WTC11 (cell line): Measurements from ENCODE around the gene MAMDC2. TPM values are rescaled to one million over a fixed set of nuclear protein-coding genes. Genes with fewer than 3 reads are reported as not detected.

Source experiments
- ATAC-seq: fragments of 200-7000 bp; cut with Tn5 transposase; 2 replicates; pipeline ENCODE4 v1.10.0; 2021; ENCODE audit warnings: mild to moderate bottlenecking, moderate library complexity
- CTCF ChIA-PET: fragments of 300-600 bp; sonication (Branson Sonifier 250); formaldehyde crosslinking; loops from one replicate; lab custom pipeline; 2021; ENCODE audit warnings: antibody characterized with exemption; lab: Charles Lee
- POLR2A ChIA-PET: fragments of 350-600 bp; sonication (Branson Sonifier 250); formaldehyde crosslinking; loops from one replicate; lab custom pipeline; 2021; ENCODE audit warnings: antibody characterized with exemption; lab: Charles Lee
- DNase-seq: peaks from one replicate; pipeline ENCODE4 v3.0.0; 2021; ENCODE audit warnings: low spot score
- H3K27ac Mint-ChIP-seq: 2 replicates; pipeline ENCODE4 v1.8.0; 2021; ENCODE audit warnings: mixed read lengths
- H3K27me3 Mint-ChIP-seq: 2 replicates; pipeline ENCODE4 v1.8.0; 2021; ENCODE audit warnings: low read depth, mild to moderate bottlenecking, moderate library complexity, mixed read lengths
- H3K36me3 Mint-ChIP-seq: 2 replicates; pipeline ENCODE4 v1.8.0; 2021; ENCODE audit warnings: mixed read lengths
- H3K4me1 Mint-ChIP-seq: 2 replicates; pipeline ENCODE4 v1.8.0; 2022; ENCODE audit warnings: mixed read lengths
- H3K4me3 Mint-ChIP-seq: 2 replicates; pipeline ENCODE4 v1.8.0; 2021; ENCODE audit warnings: mild to moderate bottlenecking, moderate library complexity, mixed read lengths
- H3K9me3 Mint-ChIP-seq: 2 replicates; pipeline ENCODE4 v1.8.0; 2021; ENCODE audit warnings: mixed read lengths
- CREM ChIP-seq: sonication (generic); formaldehyde crosslinking; IDR thresholded peaks from 2 replicates; pipeline ENCODE4 v1.8.1; 2022; ENCODE audit warnings: mild to moderate bottlenecking, missing genetic modification reagents, moderate library complexity
- ETV6 ChIP-seq: sonication (generic); formaldehyde crosslinking; IDR thresholded peaks from 2 replicates; pipeline ENCODE4 v1.8.1; 2022; ENCODE audit warnings: mild to moderate bottlenecking, missing genetic modification reagents
- FOXP1 ChIP-seq: sonication (generic); formaldehyde crosslinking; IDR thresholded peaks from 2 replicates; pipeline ENCODE4 v1.8.0; 2022; ENCODE audit warnings: missing genetic modification reagents, mild to moderate bottlenecking, moderate library complexity, borderline replicate concordance
- GRHL2 ChIP-seq: fragments of 250-450 bp; sonication (Bioruptor Pico); IDR thresholded peaks from 2 replicates; pipeline ENCODE4 v1.8.0; 2022; ENCODE audit warnings: mild to moderate bottlenecking, moderate library complexity; ENCODE audit not compliant: insufficient replicate concordance, severe bottlenecking
- KAT7 ChIP-seq: sonication (generic); formaldehyde crosslinking; IDR thresholded peaks from 2 replicates; pipeline ENCODE4 v1.8.1; 2023; ENCODE audit warnings: missing genetic modification reagents, mild to moderate bottlenecking, borderline replicate concordance
- MXD4 ChIP-seq: fragments of 250-450 bp; sonication (Bioruptor Pico); IDR thresholded peaks from 2 replicates; pipeline ENCODE4 v1.8.0; 2021; ENCODE audit warnings: mild to moderate bottlenecking, moderate library complexity, borderline replicate concordance
- NR2C2 ChIP-seq: sonication (generic); formaldehyde crosslinking; IDR thresholded peaks from 2 replicates; pipeline ENCODE4 v1.8.0; 2022; ENCODE audit warnings: mild to moderate bottlenecking, missing genetic modification reagents
- PRRX2 ChIP-seq: fragments of 250-450 bp; sonication (Bioruptor Pico); IDR thresholded peaks from 2 replicates; pipeline ENCODE4 v1.8.0; 2021; ENCODE audit warnings: mild to moderate bottlenecking
- TCF7 ChIP-seq: sonication (generic); formaldehyde crosslinking; IDR thresholded peaks from 2 replicates; pipeline ENCODE4 v1.8.0; 2022; ENCODE audit warnings: mild to moderate bottlenecking, low read depth, missing genetic modification reagents, moderate library complexity
- TP53 ChIP-seq: sonication (generic); formaldehyde crosslinking; IDR thresholded peaks from 2 replicates; pipeline ENCODE4 v1.8.1; 2023; ENCODE audit warnings: mild to moderate bottlenecking, missing genetic modification reagents
- ZBTB21 ChIP-seq: sonication (generic); formaldehyde crosslinking; IDR thresholded peaks from 2 replicates; pipeline ENCODE4 v1.8.1; 2023; ENCODE audit warnings: mild to moderate bottlenecking, missing genetic modification reagents, borderline replicate concordance
- total RNA-seq: library from RNA; stranded (reverse); gene quantifications from 3 replicates; pipeline ENCODE4 v1.2.3, GENCODE V29; 2021
- TF ChIP-seq, protein P1 (sequence below): fragments of 250-450 bp; sonication (Bioruptor Pico); IDR thresholded peaks from 2 replicates; pipeline ENCODE4 v2.1.2; 2022; ENCODE audit warnings: mild to moderate bottlenecking, moderate library complexity
- TF ChIP-seq, protein P2 (sequence below): sonication (generic); formaldehyde crosslinking; IDR thresholded peaks from 2 replicates; pipeline ENCODE4 v1.8.0; 2022; ENCODE audit warnings: mild to moderate bottlenecking, missing genetic modification reagents
- TF ChIP-seq, protein P3 (sequence below): sonication (generic); formaldehyde crosslinking; IDR thresholded peaks from 2 replicates; pipeline ENCODE4 v1.8.0; 2022; ENCODE audit warnings: mild to moderate bottlenecking, missing genetic modification reagents
- TF ChIP-seq, protein P4 (sequence below): sonication (generic); formaldehyde crosslinking; IDR thresholded peaks from 2 replicates; pipeline ENCODE4 v1.8.1; 2022; ENCODE audit warnings: low read depth, missing genetic modification reagents, borderline replicate concordance
- TF ChIP-seq, protein P5 (sequence below): sonication (generic); formaldehyde crosslinking; IDR thresholded peaks from 2 replicates; pipeline ENCODE4 v1.8.0; 2023; ENCODE audit warnings: missing genetic modification reagents, mild to moderate bottlenecking, borderline replicate concordance
- TF ChIP-seq, protein P6 (sequence below): sonication (generic); formaldehyde crosslinking; IDR thresholded peaks from 2 replicates; pipeline ENCODE4 v1.8.0; 2022; ENCODE audit warnings: missing genetic modification reagents
- TF ChIP-seq, protein P7 (sequence below): sonication (generic); formaldehyde crosslinking; IDR thresholded peaks from 2 replicates; pipeline ENCODE4 v1.8.1; 2022; ENCODE audit warnings: low read depth, mild to moderate bottlenecking, moderate library complexity, missing genetic modification reagents, borderline replicate concordance

The MAMDC2 gene
- total RNA-seq, 1 experiment from 2014 or later, result 6.0 TPM

DNA sequence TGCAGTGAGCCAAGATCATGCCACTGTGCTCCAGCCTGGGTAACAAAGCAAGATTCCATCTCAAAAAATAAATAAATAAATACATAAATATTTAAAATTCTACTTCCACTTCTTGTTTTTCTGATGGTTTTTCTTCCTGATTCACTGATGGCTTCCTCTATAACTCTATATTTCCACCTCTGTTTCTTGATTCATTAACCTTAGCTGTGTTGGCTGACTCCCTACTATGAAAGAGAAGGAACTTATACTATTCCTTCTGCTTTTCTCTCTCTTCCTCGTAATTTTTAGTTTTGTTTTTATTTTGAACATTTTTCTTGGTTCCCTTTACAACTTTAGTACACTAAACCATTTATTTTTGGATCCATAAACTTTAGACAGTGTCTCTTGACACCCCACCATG, 103.5 kb downstream of the MAMDC2 start:
- Mint-ChIP-seq H3K4me3 (no peak overlapping the region), H3K27ac (no peak overlapping the region), H3K9me3 (no peaks in the 10 kb centered on the region), H3K4me1 (peaks cover 12% of the 10 kb centered on the region), H3K27me3 (no peaks in the 10 kb centered on the region)
- CTCF ChIA-PET, result interaction anchor here (1.3 kb wide), 1 partner anchor 36 kb away, joined by 5 read pairs; no protein-coding TSS in a partner anchor
- POLR2A ChIA-PET, result no interaction called here
- ATAC-seq, result no peak
- no peak for TF ChIP-seq ETV6 (CRISPR knock-in tag)
- TF ChIP-seq, protein P1, sequence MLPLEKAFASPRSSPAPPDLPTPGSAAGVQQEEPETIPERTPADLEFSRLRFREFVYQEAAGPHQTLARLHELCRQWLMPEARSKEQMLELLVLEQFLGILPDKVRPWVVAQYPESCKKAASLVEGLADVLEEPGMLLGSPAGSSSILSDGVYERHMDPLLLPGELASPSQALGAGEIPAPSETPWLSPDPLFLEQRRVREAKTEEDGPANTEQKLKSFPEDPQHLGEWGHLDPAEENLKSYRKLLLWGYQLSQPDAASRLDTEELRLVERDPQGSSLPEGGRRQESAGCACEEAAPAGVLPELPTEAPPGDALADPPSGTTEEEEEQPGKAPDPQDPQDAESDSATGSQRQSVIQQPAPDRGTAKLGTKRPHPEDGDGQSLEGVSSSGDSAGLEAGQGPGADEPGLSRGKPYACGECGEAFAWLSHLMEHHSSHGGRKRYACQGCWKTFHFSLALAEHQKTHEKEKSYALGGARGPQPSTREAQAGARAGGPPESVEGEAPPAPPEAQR (CRISPR knock-in tag), result no peak
- TF ChIP-seq, protein P2, sequence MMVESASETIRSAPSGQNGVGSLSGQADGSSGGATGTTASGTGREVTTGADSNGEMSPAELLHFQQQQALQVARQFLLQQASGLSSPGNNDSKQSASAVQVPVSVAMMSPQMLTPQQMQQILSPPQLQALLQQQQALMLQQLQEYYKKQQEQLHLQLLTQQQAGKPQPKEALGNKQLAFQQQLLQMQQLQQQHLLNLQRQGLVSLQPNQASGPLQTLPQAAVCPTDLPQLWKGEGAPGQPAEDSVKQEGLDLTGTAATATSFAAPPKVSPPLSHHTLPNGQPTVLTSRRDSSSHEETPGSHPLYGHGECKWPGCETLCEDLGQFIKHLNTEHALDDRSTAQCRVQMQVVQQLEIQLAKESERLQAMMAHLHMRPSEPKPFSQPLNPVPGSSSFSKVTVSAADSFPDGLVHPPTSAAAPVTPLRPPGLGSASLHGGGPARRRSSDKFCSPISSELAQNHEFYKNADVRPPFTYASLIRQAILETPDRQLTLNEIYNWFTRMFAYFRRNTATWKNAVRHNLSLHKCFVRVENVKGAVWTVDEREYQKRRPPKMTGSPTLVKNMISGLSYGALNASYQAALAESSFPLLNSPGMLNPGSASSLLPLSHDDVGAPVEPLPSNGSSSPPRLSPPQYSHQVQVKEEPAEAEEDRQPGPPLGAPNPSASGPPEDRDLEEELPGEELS, result no peak
- TF ChIP-seq, protein P3, sequence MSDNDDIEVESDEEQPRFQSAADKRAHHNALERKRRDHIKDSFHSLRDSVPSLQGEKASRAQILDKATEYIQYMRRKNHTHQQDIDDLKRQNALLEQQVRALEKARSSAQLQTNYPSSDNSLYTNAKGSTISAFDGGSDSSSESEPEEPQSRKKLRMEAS (CRISPR knock-in tag), result no peak
- TF ChIP-seq, protein P4, sequence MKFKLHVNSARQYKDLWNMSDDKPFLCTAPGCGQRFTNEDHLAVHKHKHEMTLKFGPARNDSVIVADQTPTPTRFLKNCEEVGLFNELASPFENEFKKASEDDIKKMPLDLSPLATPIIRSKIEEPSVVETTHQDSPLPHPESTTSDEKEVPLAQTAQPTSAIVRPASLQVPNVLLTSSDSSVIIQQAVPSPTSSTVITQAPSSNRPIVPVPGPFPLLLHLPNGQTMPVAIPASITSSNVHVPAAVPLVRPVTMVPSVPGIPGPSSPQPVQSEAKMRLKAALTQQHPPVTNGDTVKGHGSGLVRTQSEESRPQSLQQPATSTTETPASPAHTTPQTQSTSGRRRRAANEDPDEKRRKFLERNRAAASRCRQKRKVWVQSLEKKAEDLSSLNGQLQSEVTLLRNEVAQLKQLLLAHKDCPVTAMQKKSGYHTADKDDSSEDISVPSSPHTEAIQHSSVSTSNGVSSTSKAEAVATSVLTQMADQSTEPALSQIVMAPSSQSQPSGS (CRISPR knock-in tag), result no peak
- no peak for TF ChIP-seq NR2C2 (CRISPR knock-in tag)
- TF ChIP-seq, all 79 proteins: peak for 0
- DNase-seq, result no peak
- H3K36me3 Mint-ChIP-seq, result no peaks in the 10 kb centered on the region

DNA sequence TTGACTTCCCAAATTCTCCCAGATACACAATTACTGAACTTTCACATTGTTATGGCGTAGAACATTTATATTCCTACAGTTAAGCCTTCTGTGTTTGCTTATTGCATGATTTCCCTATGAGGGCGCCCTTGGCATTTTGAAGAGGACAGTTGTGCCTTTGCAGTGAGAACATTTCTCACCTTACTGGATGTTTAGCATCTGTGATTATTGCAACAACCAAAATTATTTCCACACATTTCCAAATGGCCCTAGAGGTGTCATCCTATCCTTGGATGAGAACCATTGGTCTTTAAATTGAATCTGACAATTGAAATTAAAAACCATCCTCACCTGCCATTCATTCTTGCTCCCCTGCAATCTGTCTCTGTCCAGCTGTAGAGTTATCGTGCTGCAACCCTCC, 104.0 kb downstream of the MAMDC2 start:
- POLR2A ChIA-PET, result no interaction called here
- TF ChIP-seq, protein P5, sequence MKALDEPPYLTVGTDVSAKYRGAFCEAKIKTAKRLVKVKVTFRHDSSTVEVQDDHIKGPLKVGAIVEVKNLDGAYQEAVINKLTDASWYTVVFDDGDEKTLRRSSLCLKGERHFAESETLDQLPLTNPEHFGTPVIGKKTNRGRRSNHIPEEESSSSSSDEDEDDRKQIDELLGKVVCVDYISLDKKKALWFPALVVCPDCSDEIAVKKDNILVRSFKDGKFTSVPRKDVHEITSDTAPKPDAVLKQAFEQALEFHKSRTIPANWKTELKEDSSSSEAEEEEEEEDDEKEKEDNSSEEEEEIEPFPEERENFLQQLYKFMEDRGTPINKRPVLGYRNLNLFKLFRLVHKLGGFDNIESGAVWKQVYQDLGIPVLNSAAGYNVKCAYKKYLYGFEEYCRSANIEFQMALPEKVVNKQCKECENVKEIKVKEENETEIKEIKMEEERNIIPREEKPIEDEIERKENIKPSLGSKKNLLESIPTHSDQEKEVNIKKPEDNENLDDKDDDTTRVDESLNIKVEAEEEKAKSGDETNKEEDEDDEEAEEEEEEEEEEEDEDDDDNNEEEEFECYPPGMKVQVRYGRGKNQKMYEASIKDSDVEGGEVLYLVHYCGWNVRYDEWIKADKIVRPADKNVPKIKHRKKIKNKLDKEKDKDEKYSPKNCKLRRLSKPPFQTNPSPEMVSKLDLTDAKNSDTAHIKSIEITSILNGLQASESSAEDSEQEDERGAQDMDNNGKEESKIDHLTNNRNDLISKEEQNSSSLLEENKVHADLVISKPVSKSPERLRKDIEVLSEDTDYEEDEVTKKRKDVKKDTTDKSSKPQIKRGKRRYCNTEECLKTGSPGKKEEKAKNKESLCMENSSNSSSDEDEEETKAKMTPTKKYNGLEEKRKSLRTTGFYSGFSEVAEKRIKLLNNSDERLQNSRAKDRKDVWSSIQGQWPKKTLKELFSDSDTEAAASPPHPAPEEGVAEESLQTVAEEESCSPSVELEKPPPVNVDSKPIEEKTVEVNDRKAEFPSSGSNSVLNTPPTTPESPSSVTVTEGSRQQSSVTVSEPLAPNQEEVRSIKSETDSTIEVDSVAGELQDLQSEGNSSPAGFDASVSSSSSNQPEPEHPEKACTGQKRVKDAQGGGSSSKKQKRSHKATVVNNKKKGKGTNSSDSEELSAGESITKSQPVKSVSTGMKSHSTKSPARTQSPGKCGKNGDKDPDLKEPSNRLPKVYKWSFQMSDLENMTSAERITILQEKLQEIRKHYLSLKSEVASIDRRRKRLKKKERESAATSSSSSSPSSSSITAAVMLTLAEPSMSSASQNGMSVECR, result no peak
- TF ChIP-seq TCF7 (CRISPR knock-in tag) (no peak), FOXP1 (no peak), PRRX2 (no peak), KAT7 (CRISPR knock-in tag) (no peak), CREM (CRISPR knock-in tag) (no peak), ZBTB21 (no peak), TP53 (CRISPR knock-in tag) (no peak), MXD4 (CRISPR knock-in tag) (no peak), GRHL2 (no peak)
- TF ChIP-seq, protein P6, sequence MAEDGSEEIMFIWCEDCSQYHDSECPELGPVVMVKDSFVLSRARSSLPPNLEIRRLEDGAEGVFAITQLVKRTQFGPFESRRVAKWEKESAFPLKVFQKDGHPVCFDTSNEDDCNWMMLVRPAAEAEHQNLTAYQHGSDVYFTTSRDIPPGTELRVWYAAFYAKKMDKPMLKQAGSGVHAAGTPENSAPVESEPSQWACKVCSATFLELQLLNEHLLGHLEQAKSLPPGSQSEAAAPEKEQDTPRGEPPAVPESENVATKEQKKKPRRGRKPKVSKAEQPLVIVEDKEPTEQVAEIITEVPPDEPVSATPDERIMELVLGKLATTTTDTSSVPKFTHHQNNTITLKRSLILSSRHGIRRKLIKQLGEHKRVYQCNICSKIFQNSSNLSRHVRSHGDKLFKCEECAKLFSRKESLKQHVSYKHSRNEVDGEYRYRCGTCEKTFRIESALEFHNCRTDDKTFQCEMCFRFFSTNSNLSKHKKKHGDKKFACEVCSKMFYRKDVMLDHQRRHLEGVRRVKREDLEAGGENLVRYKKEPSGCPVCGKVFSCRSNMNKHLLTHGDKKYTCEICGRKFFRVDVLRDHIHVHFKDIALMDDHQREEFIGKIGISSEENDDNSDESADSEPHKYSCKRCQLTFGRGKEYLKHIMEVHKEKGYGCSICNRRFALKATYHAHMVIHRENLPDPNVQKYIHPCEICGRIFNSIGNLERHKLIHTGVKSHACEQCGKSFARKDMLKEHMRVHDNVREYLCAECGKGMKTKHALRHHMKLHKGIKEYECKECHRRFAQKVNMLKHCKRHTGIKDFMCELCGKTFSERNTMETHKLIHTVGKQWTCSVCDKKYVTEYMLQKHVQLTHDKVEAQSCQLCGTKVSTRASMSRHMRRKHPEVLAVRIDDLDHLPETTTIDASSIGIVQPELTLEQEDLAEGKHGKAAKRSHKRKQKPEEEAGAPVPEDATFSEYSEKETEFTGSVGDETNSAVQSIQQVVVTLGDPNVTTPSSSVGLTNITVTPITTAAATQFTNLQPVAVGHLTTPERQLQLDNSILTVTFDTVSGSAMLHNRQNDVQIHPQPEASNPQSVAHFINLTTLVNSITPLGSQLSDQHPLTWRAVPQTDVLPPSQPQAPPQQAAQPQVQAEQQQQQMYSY, result no peak
- TF ChIP-seq, protein P7, sequence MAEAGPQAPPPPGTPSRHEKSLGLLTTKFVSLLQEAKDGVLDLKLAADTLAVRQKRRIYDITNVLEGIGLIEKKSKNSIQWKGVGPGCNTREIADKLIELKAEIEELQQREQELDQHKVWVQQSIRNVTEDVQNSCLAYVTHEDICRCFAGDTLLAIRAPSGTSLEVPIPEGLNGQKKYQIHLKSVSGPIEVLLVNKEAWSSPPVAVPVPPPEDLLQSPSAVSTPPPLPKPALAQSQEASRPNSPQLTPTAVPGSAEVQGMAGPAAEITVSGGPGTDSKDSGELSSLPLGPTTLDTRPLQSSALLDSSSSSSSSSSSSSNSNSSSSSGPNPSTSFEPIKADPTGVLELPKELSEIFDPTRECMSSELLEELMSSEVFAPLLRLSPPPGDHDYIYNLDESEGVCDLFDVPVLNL (CRISPR knock-in tag), result no peak

More for the DNA sequence above, 104.0 kb downstream of the MAMDC2 start:
- H3K4me1 Mint-ChIP-seq, result peaks cover 13% of the 10 kb centered on the region
- no peak overlapping the region for H3K4me3 Mint-ChIP-seq
- no peak overlapping the region for H3K27ac Mint-ChIP-seq
- no peaks in the 10 kb centered on the region for H3K36me3 Mint-ChIP-seq
- no peak for DNase-seq
- CTCF ChIA-PET, result interaction anchor here (1.3 kb wide), 1 partner anchor 36 kb away, joined by 5 read pairs; no protein-coding TSS in a partner anchor
- no peaks in the 10 kb centered on the region for H3K9me3 Mint-ChIP-seq
- no peak for ATAC-seq
- no peaks in the 10 kb centered on the region for H3K27me3 Mint-ChIP-seq
